SK-N-SH (cell line): ENCODE results near the gene SESTD1. TPM values are rescaled to one million over a fixed set of nuclear protein-coding genes. Genes with fewer than 3 reads are reported as not detected.

Source experiments
- CTCF ChIA-PET: fragments of 300-600, 350-600 bp; formaldehyde crosslinking; extraction: SDS; loops from one replicate; lab custom pipeline; 2021; lab: Yijun Ruan, JAX
- POLR2A ChIA-PET: fragments of 350-600 bp; sonication (Branson Sonifier 250); formaldehyde crosslinking; extraction: SDS; loops from one replicate; lab custom pipeline; 2020; ENCODE audit warnings: antibody characterized with exemption, inconsistent platforms; lab: Yijun Ruan, JAX
- DNase-seq: peaks from one replicate; pipeline ENCODE4 v3.0.0; 2012
- H2AFZ ChIP-seq: fragments of 200-600 bp; sonication (generic); 2 replicates; pipeline ENCODE4 v1.8.1; 2016; ENCODE audit warnings: antibody characterized with exemption, mild to moderate bottlenecking, low read depth
- H3F3A ChIP-seq: fragments of 200-600 bp; sonication (generic); replicated peaks from 2 replicates; pipeline ENCODE3; 2016; ENCODE audit warnings: antibody characterized with exemption, mild to moderate bottlenecking; ENCODE audit not compliant: insufficient read depth
- H3K27ac ChIP-seq, 2 experiments: fragments of 200-500 bp in 1 of 2; fragments of 200-600 bp in 1 of 2; sonication (Bioruptor generic) in 1 of 2; sonication (generic), shearing (Covaris generic) in 1 of 2; 2 replicates each; pipeline versions ENCODE4 v1.5.1 to v1.6.1; 2014 to 2016; ENCODE audit warnings: low read depth in 2 of 2, inconsistent platforms in 1 of 2, low read length in 1 of 2, mild to moderate bottlenecking in 1 of 2, mixed read lengths in 1 of 2
- H3K27me3 ChIP-seq: fragments of 200-600 bp; sonication (generic), shearing (Covaris generic); 2 replicates; pipeline ENCODE4 v1.6.1; 2016; ENCODE audit warnings: mixed run types; ENCODE audit not compliant: insufficient read depth
- H3K36me3 ChIP-seq, 2 experiments: fragments of 200-500 bp in 1 of 2; fragments of 200-600 bp in 1 of 2; sonication (Bioruptor generic) in 1 of 2; sonication (generic) in 1 of 2; replicated peaks in 1 of 2; 2 replicates each; pipeline versions ENCODE3 to v1.5.1; 2014 to 2016; ENCODE audit warnings: low read length in 1 of 2, mild to moderate bottlenecking in 1 of 2; ENCODE audit not compliant: insufficient read depth in 2 of 2, control insufficient read depth in 1 of 2
- H3K4me1 ChIP-seq, 2 experiments: fragments of 200-500 bp in 1 of 2; fragments of 200-600 bp in 1 of 2; sonication (Bioruptor generic) in 1 of 2; sonication (generic), shearing (Covaris generic) in 1 of 2; 2 replicates each; pipeline versions ENCODE4 v1.5.1 to v1.6.1; 2014 to 2016; ENCODE audit warnings: low read depth in 1 of 2, low read length in 1 of 2, mixed run types in 1 of 2; ENCODE audit not compliant: insufficient read depth in 2 of 2, control insufficient read depth in 1 of 2
- H3K4me2 ChIP-seq: fragments of 200-600 bp; sonication (generic), shearing (Covaris generic); 2 replicates; pipeline ENCODE4 v1.6.1; 2017; ENCODE audit warnings: mixed run types
- H3K4me3 ChIP-seq, 2 experiments: fragments of 200-500 bp in 1 of 2; fragments of 200-600 bp in 1 of 2; sonication (Bioruptor generic) in 1 of 2; sonication (generic), shearing (Covaris generic) in 1 of 2; 2 replicates each; pipeline versions ENCODE4 v1.5.1 to v1.8.1; 2014 to 2016; ENCODE audit warnings: low read depth in 2 of 2, inconsistent platforms in 1 of 2, low read length in 1 of 2, mild to moderate bottlenecking in 1 of 2, mixed read lengths in 1 of 2, moderate library complexity in 1 of 2
- H3K79me2 ChIP-seq: fragments of 200-600 bp; sonication (generic); 2 replicates; pipeline ENCODE4 v1.8.1; 2017; ENCODE audit warnings: mild to moderate bottlenecking; ENCODE audit not compliant: insufficient read depth
- H3K9ac ChIP-seq: fragments of 200-600 bp; sonication (generic); 2 replicates; pipeline ENCODE4 v1.6.1; 2017; ENCODE audit warnings: mixed run types
- H3K9me2 ChIP-seq: fragments of 200-600 bp; sonication (generic); 2 replicates; pipeline ENCODE4 v1.6.1; 2017; ENCODE audit warnings: mixed run types
- H3K9me3 ChIP-seq: fragments of 200-600 bp; sonication (generic); 2 replicates; pipeline ENCODE4 v1.6.1; 2017; ENCODE audit warnings: mixed run types, mild to moderate bottlenecking, moderate library complexity
- H4K20me1 ChIP-seq: fragments of 200-600 bp; sonication (generic); 2 replicates; pipeline ENCODE4 v1.6.1; 2017; ENCODE audit warnings: mild to moderate bottlenecking, mixed run types; ENCODE audit not compliant: insufficient read depth
- CHD2 ChIP-seq: fragments of 150-350 bp; IDR thresholded peaks from 2 replicates; pipeline ENCODE4 v1.6.1; 2018; ENCODE audit warnings: low read length; ENCODE audit not compliant: partially characterized antibody
- EP300 ChIP-seq, 2 experiments: IDR thresholded peaks; 2 replicates each; pipeline versions ENCODE4 v1.4.0 to v1.6.1; 2012; ENCODE audit warnings: borderline replicate concordance in 1 of 2, low read depth in 1 of 2, low read length in 1 of 2
- EZH2phosphoT487 ChIP-seq: fragments of 200-600 bp; sonication (generic); IDR thresholded peaks from 2 replicates; pipeline ENCODE4 v1.6.1; 2017; ENCODE audit warnings: low read depth, mixed run types, mild to moderate bottlenecking, antibody characterized with exemption, moderate library complexity, borderline replicate concordance
- FOSL2 ChIP-seq: IDR thresholded peaks from 2 replicates; pipeline ENCODE4 v1.4.0; 2012; ENCODE audit warnings: low read depth, mild to moderate bottlenecking, moderate library complexity, borderline replicate concordance
- FOXM1 ChIP-seq: IDR thresholded peaks from 2 replicates; pipeline ENCODE4 v1.4.0; 2012; ENCODE audit warnings: low read depth, mild to moderate bottlenecking
- GATA2 ChIP-seq: sonication (generic); formaldehyde crosslinking; IDR thresholded peaks from 2 replicates; pipeline ENCODE4 v1.5.0; 2020; ENCODE audit warnings: mild to moderate bottlenecking, missing genetic modification reagents
- MEF2A ChIP-seq: IDR thresholded peaks from 2 replicates; pipeline ENCODE4 v1.4.0; 2012; ENCODE audit warnings: low read depth, borderline replicate concordance
- MXI1 ChIP-seq: IDR thresholded peaks from 2 replicates; pipeline ENCODE4 v1.6.1; 2012; ENCODE audit warnings: mild to moderate bottlenecking, low read depth, low read length, improper control_type of control experiment
- NFIC ChIP-seq: IDR thresholded peaks from 2 replicates; pipeline ENCODE4 v1.4.0; 2012; ENCODE audit warnings: borderline replicate concordance
- PBX3 ChIP-seq: IDR thresholded peaks from 2 replicates; pipeline ENCODE4; 2012
- RCOR1 ChIP-seq: fragments of 150-350 bp; IDR thresholded peaks from 2 replicates; pipeline ENCODE4 v1.6.1; 2017; ENCODE audit warnings: antibody characterized with exemption, low read length
- RXRA ChIP-seq: IDR thresholded peaks from 2 replicates; pipeline ENCODE4 v1.4.0; 2012; ENCODE audit warnings: low read depth, mild to moderate bottlenecking, borderline replicate concordance
- SMC3 ChIP-seq: IDR thresholded peaks from 2 replicates; pipeline ENCODE4 v1.6.1; 2012; ENCODE audit warnings: low read depth, low read length, improper control_type of control experiment
- TCF12 ChIP-seq: IDR thresholded peaks from 2 replicates; pipeline ENCODE4 v1.4.0; 2012
- TEAD4 ChIP-seq: IDR thresholded peaks from 2 replicates; pipeline ENCODE4 v1.4.0; 2012; ENCODE audit warnings: mild to moderate bottlenecking, borderline replicate concordance; ENCODE audit not compliant: insufficient read depth
- WGBS: methylation state at CpG from one replicate; pipeline ENCODE4 v1.1.6; 2017; ENCODE audit warnings: low lambda C conversion rate; 5-methylcytosine and 5-hydroxymethylcytosine counted together
- polyA plus RNA-seq, 3 experiments: library from polyadenylated mRNA; depleted of rRNA; stranded (reverse); fragments of >200 nt; gene quantifications; 2 replicates each; pipeline ENCODE4 v1.2.3, GENCODE V29; 2012
- TF ChIP-seq, protein P1 (sequence below): IDR thresholded peaks from 2 replicates; pipeline ENCODE4 v1.4.0; 2012; ENCODE audit warnings: low read depth
- TF ChIP-seq, protein P2 (sequence below): fragments of 150-350 bp; IDR thresholded peaks from 2 replicates; pipeline ENCODE4 v1.6.1; 2016; ENCODE audit warnings: mild to moderate bottlenecking, low read depth, low read length
- TF ChIP-seq, protein P3 (sequence below): fragments of 200-600 bp; sonication (generic); IDR thresholded peaks from 2 replicates; pipeline ENCODE4 v1.6.1; 2017; ENCODE audit warnings: antibody characterized with exemption, mild to moderate bottlenecking, moderate library complexity

Gene SESTD1
- polyA plus RNA-seq, 1 of the 3 experiments (the other 2 are of a cell fraction): 4.6 TPM

DNA sequence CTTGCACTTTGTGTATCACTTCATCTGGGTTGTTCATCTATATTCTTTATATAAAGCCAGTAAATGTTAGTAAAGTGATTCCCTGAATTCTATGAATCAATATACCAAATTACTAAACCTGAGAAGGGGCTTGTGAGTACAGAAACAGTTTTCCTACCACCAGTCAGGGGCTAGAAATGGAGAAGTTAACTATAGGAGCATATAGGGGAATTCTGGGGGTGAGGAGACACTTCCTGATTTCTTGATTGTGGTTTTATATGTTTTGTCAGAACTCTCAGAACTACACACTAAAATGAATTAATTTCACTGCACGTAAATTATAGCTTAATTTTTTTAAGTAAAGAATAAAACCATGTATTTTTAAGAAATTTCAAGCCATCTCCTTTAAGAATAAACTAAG is 93.7 kb downstream of the SESTD1 start:
- 95% methylated on average over 1 of the region's 1 CpG for WGBS
- no peaks in the 10 kb centered on the region for H3F3A ChIP-seq
- POLR2A ChIA-PET: no interaction called here
- no peak overlapping the region for H3K4me2 ChIP-seq
- peaks cover 0 to 26% of the 10 kb centered on the region in 2 experiments for H3K36me3 ChIP-seq
- H2AFZ ChIP-seq: no peak overlapping the region
- no peaks in the 10 kb centered on the region for H3K4me1 ChIP-seq
- no peaks in the 10 kb centered on the region for H3K9me2 ChIP-seq
- TF ChIP-seq NFIC: no peak
- no peak for TF ChIP-seq FOSL2
- TF ChIP-seq RCOR1: no peak
- TF ChIP-seq SMC3: no peak
- no peak for TF ChIP-seq MXI1
- TF ChIP-seq EP300 (IDR thresholded peaks at IDR 0.05; ENCODE audit: borderline replicate concordance in 1 of 2, low read depth in 1 of 2, low read length in 1 of 2): no peak
- TF ChIP-seq, protein P1, sequence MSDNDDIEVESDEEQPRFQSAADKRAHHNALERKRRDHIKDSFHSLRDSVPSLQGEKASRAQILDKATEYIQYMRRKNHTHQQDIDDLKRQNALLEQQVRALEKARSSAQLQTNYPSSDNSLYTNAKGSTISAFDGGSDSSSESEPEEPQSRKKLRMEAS: no peak
- no peak for TF ChIP-seq RXRA
- no peak for TF ChIP-seq FOXM1
- TF ChIP-seq, all 33 proteins: peak for 0
- H3K27me3 ChIP-seq: no peaks in the 10 kb centered on the region
- H3K4me3 ChIP-seq: no peak overlapping the region
- H3K27ac ChIP-seq: no peak overlapping the region
- CTCF ChIA-PET: interaction anchor here (0.5 kb wide), 1 partner anchor 1075 kb away, joined by 4 read pairs; no protein-coding TSS in a partner anchor
- H3K9me3 ChIP-seq: no peaks in the 10 kb centered on the region
- no peak overlapping the region for H3K9ac ChIP-seq
- DNase-seq: no peak
- H4K20me1 ChIP-seq: no peaks in the 10 kb centered on the region
- no peaks in the 10 kb centered on the region for H3K79me2 ChIP-seq

DNA sequence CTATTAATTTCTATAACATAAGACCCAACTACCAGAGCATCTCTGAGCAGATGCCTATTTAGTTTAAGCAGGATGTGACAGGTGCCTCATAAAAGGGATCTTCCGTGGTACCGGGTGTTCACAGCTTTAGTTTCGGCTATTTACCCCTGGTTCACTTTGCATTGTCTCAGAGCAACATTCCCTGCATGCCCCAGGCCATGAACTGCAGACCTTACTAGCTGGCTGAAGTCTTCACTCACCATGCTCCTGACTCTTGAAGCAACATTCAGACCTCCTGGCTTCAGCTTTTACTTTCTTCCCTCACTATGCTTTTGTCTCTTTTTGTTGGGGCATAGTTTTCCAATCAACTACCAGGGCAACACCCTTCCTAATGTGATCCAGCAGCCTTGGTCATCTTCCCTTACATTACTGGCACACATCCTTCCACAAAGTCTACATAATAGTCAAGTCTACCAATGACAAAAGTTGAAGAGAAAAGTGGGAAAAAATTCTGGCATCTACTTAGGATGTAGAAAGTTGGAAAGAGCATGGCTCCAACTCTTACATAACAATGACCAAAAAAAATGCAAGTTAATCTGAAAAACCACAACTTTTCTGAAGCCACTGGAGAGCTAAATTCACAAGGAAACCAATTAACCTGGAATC is 99.2 kb downstream of the SESTD1 start:
- Histone ChIP-seq H2AFZ (no peak overlapping the region), H3K9ac (no peak overlapping the region), H3K27me3 (no peaks in the 10 kb centered on the region), H3K9me2 (no peaks in the 10 kb centered on the region), H3F3A (peaks cover 4% of the 10 kb centered on the region), H3K4me1 (no peaks in the 10 kb centered on the region), H3K9me3 (no peaks in the 10 kb centered on the region), H3K4me2 (no peak overlapping the region), H3K4me3 (no peak overlapping the region), H3K36me3 (peaks cover 3 to 43% of the 10 kb centered on the region in 2 experiments), H4K20me1 (no peaks in the 10 kb centered on the region), H3K27ac (no peak overlapping the region), H3K79me2 (no peaks in the 10 kb centered on the region)
- TF ChIP-seq TEAD4 (no peak), CHD2 (no peak), RXRA (no peak), EP300 (IDR thresholded peaks at IDR 0.05; ENCODE audit: borderline replicate concordance in 1 of 2, low read depth in 1 of 2, low read length in 1 of 2) (no peak), EZH2phosphoT487 (no peak), TCF12 (no peak), MEF2A (no peak), PBX3 (no peak), GATA2 (CRISPR knock-in tag) (no peak), SMC3 (no peak)
- TF ChIP-seq, protein P1: no peak
- TF ChIP-seq, protein P2, sequence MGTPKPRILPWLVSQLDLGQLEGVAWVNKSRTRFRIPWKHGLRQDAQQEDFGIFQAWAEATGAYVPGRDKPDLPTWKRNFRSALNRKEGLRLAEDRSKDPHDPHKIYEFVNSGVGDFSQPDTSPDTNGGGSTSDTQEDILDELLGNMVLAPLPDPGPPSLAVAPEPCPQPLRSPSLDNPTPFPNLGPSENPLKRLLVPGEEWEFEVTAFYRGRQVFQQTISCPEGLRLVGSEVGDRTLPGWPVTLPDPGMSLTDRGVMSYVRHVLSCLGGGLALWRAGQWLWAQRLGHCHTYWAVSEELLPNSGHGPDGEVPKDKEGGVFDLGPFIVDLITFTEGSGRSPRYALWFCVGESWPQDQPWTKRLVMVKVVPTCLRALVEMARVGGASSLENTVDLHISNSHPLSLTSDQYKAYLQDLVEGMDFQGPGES: no peak
- TF ChIP-seq, protein P3, sequence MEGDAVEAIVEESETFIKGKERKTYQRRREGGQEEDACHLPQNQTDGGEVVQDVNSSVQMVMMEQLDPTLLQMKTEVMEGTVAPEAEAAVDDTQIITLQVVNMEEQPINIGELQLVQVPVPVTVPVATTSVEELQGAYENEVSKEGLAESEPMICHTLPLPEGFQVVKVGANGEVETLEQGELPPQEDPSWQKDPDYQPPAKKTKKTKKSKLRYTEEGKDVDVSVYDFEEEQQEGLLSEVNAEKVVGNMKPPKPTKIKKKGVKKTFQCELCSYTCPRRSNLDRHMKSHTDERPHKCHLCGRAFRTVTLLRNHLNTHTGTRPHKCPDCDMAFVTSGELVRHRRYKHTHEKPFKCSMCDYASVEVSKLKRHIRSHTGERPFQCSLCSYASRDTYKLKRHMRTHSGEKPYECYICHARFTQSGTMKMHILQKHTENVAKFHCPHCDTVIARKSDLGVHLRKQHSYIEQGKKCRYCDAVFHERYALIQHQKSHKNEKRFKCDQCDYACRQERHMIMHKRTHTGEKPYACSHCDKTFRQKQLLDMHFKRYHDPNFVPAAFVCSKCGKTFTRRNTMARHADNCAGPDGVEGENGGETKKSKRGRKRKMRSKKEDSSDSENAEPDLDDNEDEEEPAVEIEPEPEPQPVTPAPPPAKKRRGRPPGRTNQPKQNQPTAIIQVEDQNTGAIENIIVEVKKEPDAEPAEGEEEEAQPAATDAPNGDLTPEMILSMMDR: no peak
- WGBS: 100% methylated on average over 3 of the region's 3 CpGs
- ChIA-PET POLR2A (no interaction called here), CTCF (no interaction called here)
- no peak for DNase-seq
